SK-N-SH (cell line): Measurements from ENCODE around the gene AGBL1.

Experiments used
- EZH2phosphoT487 ChIP-seq: fragments of 200-600 bp; sonication (generic); IDR thresholded peaks from 2 replicates; pipeline ENCODE4 v1.6.1; 2017; ENCODE audit warnings: low read depth, mixed run types, mild to moderate bottlenecking, antibody characterized with exemption, moderate library complexity, borderline replicate concordance
- FOSL2 ChIP-seq: IDR thresholded peaks from 2 replicates; pipeline ENCODE4 v1.4.0; 2012; ENCODE audit warnings: low read depth, mild to moderate bottlenecking, moderate library complexity, borderline replicate concordance
- GABPA ChIP-seq: IDR thresholded peaks from 2 replicates; pipeline ENCODE4 v1.4.0; 2012; ENCODE audit warnings: low read depth, mild to moderate bottlenecking
- JUND ChIP-seq: IDR thresholded peaks from 2 replicates; pipeline ENCODE4 v1.4.0; 2012
- MXI1 ChIP-seq: IDR thresholded peaks from 2 replicates; pipeline ENCODE4 v1.6.1; 2012; ENCODE audit warnings: mild to moderate bottlenecking, low read depth, low read length, improper control_type of control experiment
- POLR2AphosphoS5 ChIP-seq: IDR thresholded peaks from 2 replicates; pipeline ENCODE4 v1.6.1; 2012; ENCODE audit warnings: low read depth, low read length
- RCOR1 ChIP-seq: fragments of 150-350 bp; IDR thresholded peaks from 2 replicates; pipeline ENCODE4 v1.6.1; 2017; ENCODE audit warnings: antibody characterized with exemption, low read length
- TEAD4 ChIP-seq: IDR thresholded peaks from 2 replicates; pipeline ENCODE4 v1.4.0; 2012; ENCODE audit warnings: mild to moderate bottlenecking, borderline replicate concordance; ENCODE audit not compliant: insufficient read depth
- YY1 ChIP-seq: IDR thresholded peaks from 2 replicates; pipeline ENCODE4 v1.4.0; 2012; ENCODE audit warnings: low read depth, mild to moderate bottlenecking
- TF ChIP-seq, protein P1 (sequence below): fragments of 200-600 bp; sonication (generic); IDR thresholded peaks from 2 replicates; pipeline ENCODE4 v1.6.1; 2017; ENCODE audit warnings: antibody characterized with exemption, mild to moderate bottlenecking, moderate library complexity

DNA sequence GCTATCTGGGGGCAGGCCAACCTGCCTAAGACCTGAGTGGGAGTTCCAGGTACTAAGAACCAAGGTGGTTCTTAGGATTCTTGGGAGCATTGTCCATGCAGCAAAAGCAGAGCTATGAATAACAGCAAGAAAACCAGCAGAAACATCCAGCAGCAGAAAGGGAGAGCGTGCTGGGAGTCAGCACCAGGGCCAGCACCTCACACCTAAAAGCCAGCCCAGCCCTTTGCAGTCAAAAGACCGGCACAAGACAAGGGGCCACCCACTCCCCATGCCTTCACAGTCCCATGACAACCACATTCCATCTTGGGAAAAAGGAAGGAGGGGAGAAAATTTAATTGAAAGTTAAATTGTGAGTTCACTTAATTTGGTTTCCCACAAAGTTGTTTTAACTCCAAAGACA, 364.9 kb downstream of the AGBL1 start:
- TF ChIP-seq, protein P1, sequence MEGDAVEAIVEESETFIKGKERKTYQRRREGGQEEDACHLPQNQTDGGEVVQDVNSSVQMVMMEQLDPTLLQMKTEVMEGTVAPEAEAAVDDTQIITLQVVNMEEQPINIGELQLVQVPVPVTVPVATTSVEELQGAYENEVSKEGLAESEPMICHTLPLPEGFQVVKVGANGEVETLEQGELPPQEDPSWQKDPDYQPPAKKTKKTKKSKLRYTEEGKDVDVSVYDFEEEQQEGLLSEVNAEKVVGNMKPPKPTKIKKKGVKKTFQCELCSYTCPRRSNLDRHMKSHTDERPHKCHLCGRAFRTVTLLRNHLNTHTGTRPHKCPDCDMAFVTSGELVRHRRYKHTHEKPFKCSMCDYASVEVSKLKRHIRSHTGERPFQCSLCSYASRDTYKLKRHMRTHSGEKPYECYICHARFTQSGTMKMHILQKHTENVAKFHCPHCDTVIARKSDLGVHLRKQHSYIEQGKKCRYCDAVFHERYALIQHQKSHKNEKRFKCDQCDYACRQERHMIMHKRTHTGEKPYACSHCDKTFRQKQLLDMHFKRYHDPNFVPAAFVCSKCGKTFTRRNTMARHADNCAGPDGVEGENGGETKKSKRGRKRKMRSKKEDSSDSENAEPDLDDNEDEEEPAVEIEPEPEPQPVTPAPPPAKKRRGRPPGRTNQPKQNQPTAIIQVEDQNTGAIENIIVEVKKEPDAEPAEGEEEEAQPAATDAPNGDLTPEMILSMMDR, result no peak
- no peak for TF ChIP-seq RCOR1
- no peak for TF ChIP-seq POLR2AphosphoS5
- no peak for TF ChIP-seq EZH2phosphoT487
- no peak for TF ChIP-seq JUND
- no peak for TF ChIP-seq MXI1
- TF ChIP-seq FOSL2, result no peak
- TF ChIP-seq TEAD4, result no peak
- TF ChIP-seq YY1, result no peak
- no peak for TF ChIP-seq GABPA
